RKO (cell line): Measurements from ENCODE around the gene HIGD1B.
A peak's percentile ranks its signal among the peaks of the same experiment; 100 is the strongest.
"Not testable (repeated sequence)": the region's sequence is repeated elsewhere in the genome, so short reads cannot be mapped to it uniquely, and the experiment has no call there.

Experiments used
- DNase-seq: peaks from one replicate; pipeline ENCODE4 v3.0.0-alpha.2; 2016; ENCODE audit warnings: low spot score

Gene HIGD1B

GRCh38 chr17:44847586-44847985 is at the start of gene HIGD1B:
Gene HIGD1B, plus strand, starts transcription at chr17:44847883. Its CDS starts 270 bp downstream, at chr17:44848153.
- DNase-seq, result no peak

DNA sequence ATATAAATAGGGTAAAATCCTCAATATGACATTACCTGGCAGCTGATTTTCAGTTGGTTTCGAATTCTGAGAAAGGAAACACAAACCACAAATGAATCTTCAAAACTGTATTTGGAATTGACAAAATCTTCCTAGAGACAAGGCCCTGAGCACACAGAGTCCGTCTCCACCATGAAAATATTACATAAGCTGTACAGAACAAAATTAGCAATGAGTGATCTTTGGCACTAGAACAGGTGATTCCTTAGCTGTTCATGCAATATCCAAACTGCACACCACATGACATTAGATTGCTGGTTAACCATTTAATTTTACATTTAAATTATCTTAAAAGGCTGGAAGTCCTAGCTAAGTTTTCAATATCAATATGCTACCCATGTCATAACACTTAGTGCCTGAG is 49.3 kb upstream of the HIGD1B start:
- peak; percentile 52 for DNase-seq

DNA sequence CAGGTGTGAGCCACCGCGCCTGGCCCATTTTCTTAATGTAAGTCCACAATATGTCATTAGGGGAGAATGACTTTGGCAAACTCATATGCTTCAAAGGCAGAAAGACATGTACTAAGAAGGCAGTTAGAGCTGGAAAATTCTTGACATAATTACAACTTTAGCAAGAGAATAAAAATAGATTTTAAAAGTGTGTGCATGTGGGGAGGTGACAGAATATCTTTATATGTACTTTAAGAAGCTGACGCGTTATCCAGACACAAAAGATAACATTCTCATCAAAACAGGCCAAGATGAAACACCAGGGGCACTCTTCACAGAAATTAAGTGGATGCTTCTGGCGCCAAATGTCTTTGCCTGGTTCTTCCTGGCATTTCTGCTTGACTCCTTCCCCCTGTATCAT is 45.8 kb upstream of the HIGD1B start:
- DNase-seq, result no peak

DNA sequence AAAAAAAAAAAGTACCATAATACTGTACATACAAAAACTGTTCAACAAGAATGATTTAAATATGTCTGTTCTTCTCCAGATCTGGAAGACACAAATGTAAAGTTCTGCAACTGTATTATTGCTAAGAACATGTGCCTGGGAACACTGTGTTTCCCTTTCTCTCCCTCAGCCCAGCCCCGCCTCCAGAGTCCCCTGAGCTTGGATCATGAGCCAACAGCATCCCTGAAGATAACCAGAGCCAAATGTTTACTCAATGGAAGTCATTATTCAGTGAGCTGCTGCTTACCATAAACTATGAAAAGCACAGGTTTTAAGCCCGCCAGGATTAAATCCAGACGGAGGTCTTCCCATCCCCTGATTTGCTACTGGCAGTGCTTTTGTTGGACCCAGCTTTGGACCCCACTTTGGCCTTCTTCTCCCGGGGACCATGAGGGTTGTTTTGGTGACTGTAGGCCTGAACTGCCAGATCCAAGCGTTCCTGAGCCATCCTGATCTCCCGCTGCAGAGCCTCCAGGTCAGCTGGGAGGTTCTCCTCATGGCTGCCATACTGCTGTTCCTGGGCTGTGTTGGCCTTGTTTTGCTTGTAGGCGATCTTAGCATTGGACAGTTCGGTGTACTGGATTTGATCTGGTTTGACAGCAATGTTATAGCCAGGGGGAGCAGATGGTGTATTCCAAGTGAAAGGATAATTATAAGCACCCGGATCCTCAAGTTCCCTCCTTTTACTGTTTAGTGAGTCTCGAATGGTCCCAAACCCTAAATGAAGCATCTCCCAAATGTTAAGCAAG is 43.2 kb upstream of the HIGD1B start:
- DNase-seq, result no peak

DNA sequence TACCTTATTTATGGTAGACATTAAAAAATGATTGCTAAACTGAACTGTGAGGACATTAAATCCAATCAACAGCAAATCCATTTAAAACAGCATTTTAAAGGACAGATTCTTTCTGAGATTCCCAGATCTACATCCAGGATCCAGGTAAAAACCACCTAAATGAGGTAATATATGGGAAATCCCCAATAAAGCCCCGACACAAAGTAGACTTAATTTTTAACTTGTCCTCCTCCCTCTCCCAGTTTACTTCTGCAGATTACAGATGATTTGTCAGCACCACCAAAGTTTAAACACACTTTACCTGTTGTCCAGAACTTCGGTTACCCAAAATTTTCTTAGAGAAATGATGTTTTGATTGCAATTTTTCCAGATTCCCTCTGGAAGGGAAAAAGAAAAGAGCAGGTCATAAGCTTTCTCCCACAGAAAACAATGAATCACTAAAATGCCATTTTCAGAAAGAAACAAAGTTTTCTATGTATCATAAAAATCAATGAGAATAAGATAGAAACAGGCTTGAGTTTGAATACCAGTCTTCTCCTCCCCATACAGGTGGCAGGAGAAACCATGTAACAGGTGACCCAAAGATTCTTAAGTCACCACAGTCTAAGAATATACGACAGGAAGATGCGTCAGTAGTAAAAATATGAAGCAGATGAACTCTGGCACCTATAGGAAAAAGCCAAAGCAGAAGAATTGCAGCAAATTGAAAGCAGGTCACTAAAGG is 40.4 kb upstream of the HIGD1B start:
- no peak for DNase-seq

GRCh38 chr17:44807817-44808155 is 39.9 kb upstream of the HIGD1B start:
- DNase-seq, result no peak

DNA sequence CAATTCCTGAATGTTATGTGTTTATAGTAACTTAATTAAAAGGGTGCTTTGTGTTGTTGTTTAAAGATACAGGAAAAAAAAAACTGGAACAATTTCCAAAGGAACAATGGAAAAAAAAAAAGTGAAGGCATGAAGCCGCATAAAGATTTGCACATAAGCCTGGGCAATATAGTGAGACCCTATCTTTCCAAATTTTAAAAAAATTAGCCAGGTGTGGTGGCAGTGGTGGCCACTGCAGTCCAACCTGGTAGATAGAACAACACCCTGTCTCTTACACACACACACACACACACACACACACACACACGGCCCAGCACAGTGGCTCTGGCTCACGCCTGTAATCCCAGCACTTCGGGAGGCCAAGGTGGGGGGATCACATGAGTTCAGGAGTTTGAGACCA is 39.5 kb upstream of the HIGD1B start:
- no peak for DNase-seq

- not testable (repeated sequence) for DNase-seq
These were observed 38.9 kb upstream of the HIGD1B start for GRCh38 chr17:44808656-44809388.

GRCh38 chr17:44812263-44812662 is 35.4 kb upstream of the HIGD1B start:
- no peak for DNase-seq

- DNase-seq, result not testable (repeated sequence)
These were observed 29.2 kb upstream of the HIGD1B start for GRCh38 chr17:44818508-44818907.

DNA sequence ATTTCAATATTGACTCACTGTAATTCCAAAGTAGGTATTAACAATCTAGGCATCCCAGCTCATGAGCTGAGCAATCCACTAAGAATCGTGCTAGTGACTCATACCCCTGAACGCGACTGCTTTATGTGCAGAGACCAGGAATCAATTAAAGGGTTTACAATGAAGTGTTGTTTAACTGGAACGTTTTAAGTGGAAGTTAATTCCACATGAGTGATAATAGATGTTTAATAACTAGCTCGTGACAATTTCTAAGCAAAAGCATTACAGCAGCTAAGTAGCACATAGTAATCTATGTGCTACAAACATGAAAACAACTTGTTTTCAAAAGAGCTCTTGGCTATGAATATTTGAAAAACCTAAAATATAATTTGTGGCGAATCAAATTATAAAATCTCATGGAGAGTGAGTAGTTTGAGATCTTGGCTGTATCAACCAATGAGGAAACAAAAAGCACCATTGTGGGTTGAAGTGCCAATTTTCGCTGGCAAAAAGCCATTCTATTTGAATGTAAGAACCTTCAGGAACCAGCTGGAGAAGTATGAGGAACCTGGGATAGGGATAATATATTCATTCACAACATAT is 27.0 kb upstream of the HIGD1B start:
- peak; percentile 94 for DNase-seq

- not testable (repeated sequence) for DNase-seq
These were observed 22.4 kb upstream of the HIGD1B start for GRCh38 chr17:44825236-44825635.

- no peak for DNase-seq
These were observed 21.4 kb upstream of the HIGD1B start for GRCh38 chr17:44826123-44826790.

DNA sequence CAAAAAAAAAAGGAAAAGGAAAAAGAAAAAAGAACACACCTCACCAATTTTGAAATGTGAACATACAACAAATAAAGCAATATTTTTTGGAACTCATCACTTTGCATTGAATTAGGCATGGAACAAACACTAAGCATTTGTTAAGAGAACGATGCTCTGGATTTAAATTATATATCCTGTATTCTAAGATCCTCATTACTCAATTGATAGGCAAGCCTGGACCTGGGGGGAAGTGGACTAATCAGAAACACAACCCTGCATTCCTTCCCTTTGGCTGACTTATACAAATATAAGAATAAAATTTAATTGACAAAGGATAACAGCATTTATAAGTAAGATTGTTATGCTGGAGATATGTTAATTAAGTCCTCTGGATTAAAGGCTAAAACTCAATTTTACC is 19.8 kb upstream of the HIGD1B start:
- DNase-seq, result no peak

- DNase-seq, result no peak
These were observed 18.7 kb upstream of the HIGD1B start for GRCh38 chr17:44828919-44829522.

DNA sequence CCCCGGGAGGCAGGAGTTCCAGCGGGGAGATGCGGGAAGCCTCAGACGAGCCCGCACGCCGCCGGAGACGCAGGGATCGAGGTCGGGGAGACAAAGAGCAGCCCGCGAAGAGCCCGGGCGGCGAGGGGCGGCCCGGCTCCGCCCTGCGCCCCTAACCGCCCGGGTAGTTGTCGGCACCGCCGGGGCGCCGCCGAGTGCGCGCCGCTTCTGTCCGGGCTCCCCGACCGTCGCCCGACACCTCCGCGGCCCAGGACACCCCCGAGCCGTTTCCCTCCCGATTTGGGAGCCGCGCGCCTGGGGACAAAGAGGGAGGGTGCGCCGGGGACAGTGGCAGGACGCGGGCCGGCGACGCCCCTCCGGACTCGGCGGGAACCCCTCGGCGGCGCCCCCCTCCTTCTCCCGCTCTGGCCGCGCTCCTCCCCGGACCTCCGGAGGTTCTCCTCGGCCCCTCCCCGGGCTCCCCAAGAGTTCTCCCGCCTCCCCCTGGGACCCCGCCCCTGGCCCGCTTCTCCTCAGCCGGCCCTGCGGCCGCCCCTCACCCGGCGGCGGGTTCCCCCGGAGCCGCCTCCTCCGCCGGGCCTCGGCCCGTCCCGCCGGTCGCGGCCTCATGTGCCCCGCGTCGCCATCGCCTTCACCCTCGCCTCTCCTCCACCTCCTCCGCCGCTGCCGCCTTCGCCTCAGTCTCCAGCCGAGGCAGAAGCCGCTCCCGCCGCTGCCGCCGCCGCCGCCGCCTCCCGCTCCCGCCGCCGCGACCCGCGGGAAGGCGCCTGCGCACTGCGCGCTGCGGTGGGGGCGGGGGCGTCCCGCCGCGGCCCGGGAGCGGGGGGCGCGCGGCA is 17.9 kb upstream of the HIGD1B start, which contains the start of gene GJC1:
Gene GJC1, minus strand, starts transcription at position 765 of the 836 bp plus-strand sequence. CDS start 24,470 bp downstream, outside the sequence.
- DNase-seq, result no peak

DNA sequence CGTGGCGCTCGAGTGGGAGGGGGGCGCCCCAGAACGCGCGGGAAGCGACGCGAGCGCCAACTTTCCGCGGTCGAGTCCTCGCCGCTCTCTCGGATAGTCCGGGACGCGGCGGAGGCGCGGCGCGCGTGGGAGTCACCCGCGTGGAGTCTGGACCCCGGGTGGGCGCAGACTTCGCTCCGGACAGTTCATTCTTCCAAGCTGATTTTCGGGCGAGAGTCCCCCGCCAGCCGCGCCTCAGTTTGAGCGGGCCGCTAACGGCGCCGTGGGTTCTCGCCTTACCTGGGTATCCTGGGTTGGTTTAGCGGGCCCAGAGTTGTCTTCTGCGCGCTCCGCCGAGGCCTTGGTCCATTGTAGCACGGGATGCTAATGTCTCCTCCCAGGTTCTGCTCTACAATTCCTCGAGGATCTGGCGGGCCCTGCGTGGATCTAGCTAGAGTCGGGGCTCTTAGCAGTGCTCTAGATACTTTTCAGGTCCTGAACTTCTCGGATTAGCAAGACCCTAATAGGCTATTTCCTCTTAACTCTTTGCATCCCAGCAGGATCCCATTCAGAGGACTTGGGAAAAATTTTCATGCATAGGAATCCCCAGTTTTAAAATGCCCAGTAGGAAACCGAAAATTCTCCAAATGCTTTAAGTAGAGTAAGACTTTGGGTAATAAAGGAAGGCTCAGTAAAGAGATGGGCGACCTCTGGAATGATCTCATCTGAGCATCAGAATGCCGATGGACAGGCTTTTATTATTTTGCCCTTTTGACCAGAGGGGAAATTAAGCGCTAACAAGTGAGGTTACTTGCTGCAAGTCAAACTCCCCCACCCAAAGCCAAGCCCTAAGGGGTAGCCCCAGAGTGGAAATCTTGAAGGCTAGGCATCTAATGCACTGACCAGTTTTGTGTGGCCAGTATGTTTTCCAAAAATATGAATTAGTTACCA is 17.1 kb upstream of the HIGD1B start:
- no peak for DNase-seq

DNA sequence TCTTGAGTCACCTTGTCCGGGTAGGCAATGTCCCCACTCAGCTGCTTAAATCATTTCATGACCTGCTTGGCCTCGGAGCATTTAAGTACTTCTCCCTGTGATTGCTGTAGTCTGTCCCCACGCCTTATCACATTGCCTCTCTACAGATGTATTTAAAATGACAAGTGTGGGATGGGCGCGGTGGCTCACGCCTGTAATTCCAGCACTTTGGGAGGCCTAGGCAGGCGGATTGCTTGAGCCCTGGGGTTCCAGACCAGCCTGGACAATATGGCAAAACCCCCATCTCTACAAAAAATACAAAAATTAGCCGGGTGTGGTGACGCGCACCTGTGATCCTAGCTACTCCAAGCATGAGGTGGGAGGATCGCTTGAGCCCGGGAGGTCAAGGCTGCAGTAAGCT is 16.3 kb upstream of the HIGD1B start:
- no peak for DNase-seq

GRCh38 chr17:44832805-44833204 is 14.9 kb upstream of the HIGD1B start:
- no peak for DNase-seq
